Osteocyte (in vitro differentiated cells): Measurements from ENCODE around the gene SLX4IP. TPM values are rescaled to one million over a fixed set of nuclear protein-coding genes. Genes with fewer than 3 reads are reported as not detected.

ENCODE experiments used
- DNase-seq: peaks from one replicate; pipeline ENCODE4 v3.0.0; 2021; ENCODE audit warnings: mixed read lengths; ENCODE audit not compliant: unreplicated experiment; ENCODE audit errors: extremely low spot score
- H3K27ac Mint-ChIP-seq: one replicate; pipeline ENCODE4 v1.8.0; 2021; ENCODE audit warnings: mild to moderate bottlenecking, mixed read lengths; ENCODE audit not compliant: unreplicated experiment
- H3K27me3 Mint-ChIP-seq: one replicate; pipeline ENCODE4 v1.8.0; 2021; ENCODE audit warnings: mixed read lengths; ENCODE audit not compliant: unreplicated experiment
- H3K36me3 Mint-ChIP-seq: one replicate; pipeline ENCODE4 v1.8.0; 2021; ENCODE audit warnings: mixed read lengths; ENCODE audit not compliant: unreplicated experiment
- H3K4me1 Mint-ChIP-seq: one replicate; pipeline ENCODE4 v1.8.0; 2021; ENCODE audit warnings: mixed read lengths; ENCODE audit not compliant: unreplicated experiment
- H3K4me3 Mint-ChIP-seq: one replicate; pipeline ENCODE4 v1.8.0; 2021; ENCODE audit warnings: mild to moderate bottlenecking, moderate library complexity, mixed read lengths; ENCODE audit not compliant: unreplicated experiment
- H3K9me3 Mint-ChIP-seq: one replicate; pipeline ENCODE4 v1.8.0; 2021; ENCODE audit warnings: mixed read lengths; ENCODE audit not compliant: unreplicated experiment
- total RNA-seq: library from RNA; stranded (reverse); gene quantifications from 2 replicates; pipeline ENCODE4 v1.2.1, GENCODE V29; 2021
- TF ChIP-seq, protein P1 (sequence below): fragments of 200-600 bp; sonication (generic); IDR thresholded peaks from 2 replicates; pipeline ENCODE4 v1.5.0; 2021; ENCODE audit warnings: antibody characterized with exemption, mild to moderate bottlenecking, moderate library complexity

SLX4IP gene
- total RNA-seq, 1 donor from 2014 or later: 5.4 TPM

DNA sequence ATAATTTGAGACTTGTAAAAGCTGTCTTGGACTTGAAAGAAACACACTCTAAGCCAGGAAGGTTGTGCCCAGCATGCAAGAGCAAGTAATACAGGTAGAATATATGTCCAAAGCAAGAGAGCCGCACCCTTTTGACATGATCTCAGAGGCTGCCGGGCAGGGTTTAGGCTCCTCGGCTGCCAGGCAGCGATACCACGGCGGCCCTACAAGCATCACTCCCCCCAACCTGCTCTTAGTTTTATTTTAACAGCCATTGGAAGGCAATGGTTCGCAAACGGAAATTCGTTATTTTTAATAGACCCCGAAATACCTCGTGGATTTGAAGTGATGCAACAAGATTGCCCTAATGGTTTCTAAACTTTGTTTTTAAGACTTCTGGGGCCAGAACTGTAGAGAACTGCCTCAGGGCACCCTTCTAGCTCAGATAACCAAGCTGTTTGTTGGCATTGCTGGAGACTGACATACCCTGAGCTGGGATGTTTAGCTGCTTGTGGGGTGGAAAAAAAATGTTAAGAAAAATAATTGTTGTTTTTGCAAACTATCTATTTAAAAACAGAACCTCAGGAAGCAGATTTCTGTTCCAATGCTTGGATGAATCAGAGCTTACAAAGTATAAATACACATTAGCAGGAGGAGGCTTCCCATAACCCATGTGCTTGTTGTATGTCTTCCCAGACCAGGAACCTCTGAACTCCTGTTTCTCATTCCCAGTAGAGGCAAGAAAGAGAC is 199.7 kb downstream of the SLX4IP start:
- Mint-ChIP-seq H3K36me3 (peaks cover 21% of the 10 kb centered on the region), H3K9me3 (no peaks in the 10 kb centered on the region), H3K4me1 (peaks cover 92% of the 10 kb centered on the region), H3K4me3 (peak overlapping the region; percentile 20), H3K27ac (peak overlapping the region; percentile 95), H3K27me3 (no peaks in the 10 kb centered on the region)
- TF ChIP-seq, protein P1, sequence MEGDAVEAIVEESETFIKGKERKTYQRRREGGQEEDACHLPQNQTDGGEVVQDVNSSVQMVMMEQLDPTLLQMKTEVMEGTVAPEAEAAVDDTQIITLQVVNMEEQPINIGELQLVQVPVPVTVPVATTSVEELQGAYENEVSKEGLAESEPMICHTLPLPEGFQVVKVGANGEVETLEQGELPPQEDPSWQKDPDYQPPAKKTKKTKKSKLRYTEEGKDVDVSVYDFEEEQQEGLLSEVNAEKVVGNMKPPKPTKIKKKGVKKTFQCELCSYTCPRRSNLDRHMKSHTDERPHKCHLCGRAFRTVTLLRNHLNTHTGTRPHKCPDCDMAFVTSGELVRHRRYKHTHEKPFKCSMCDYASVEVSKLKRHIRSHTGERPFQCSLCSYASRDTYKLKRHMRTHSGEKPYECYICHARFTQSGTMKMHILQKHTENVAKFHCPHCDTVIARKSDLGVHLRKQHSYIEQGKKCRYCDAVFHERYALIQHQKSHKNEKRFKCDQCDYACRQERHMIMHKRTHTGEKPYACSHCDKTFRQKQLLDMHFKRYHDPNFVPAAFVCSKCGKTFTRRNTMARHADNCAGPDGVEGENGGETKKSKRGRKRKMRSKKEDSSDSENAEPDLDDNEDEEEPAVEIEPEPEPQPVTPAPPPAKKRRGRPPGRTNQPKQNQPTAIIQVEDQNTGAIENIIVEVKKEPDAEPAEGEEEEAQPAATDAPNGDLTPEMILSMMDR: no peak
- DNase-seq: no peak

DNA sequence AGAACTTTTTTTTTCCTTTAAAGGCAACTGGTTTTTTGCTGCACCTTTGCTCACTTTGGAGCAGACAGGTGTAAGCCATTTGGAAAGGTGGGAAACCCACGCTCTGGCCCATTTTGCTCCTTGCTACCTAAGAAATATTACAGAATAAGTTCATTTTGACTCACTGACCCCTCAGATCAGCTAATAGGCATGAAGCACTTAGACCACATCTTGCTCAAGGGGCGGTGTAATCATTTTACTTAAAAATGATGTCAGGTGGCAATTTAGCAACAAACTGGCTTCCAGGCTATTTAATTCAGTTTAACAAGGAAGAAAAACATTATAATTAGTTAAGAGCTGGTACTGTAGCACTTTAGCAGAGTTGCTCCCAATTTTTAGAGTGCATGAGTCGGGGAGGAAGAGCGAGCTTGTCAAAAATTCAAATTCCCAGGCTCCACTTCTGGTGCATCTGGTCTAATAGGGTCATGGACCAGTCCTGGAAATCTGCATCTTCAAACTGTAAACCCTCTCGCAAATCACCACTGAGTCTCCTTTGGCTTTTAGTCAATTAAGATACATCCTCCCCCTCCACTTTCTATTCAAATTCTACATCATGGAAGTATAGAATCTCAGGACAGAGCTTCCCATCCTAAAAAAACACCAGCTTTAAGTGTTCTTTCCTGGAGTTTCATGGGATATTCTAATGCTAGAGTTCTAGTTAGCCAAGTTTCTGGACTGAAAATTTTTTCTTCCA is 200.5 kb downstream of the SLX4IP start:
- peaks cover 28% of the 10 kb centered on the region for H3K36me3 Mint-ChIP-seq

DNA sequence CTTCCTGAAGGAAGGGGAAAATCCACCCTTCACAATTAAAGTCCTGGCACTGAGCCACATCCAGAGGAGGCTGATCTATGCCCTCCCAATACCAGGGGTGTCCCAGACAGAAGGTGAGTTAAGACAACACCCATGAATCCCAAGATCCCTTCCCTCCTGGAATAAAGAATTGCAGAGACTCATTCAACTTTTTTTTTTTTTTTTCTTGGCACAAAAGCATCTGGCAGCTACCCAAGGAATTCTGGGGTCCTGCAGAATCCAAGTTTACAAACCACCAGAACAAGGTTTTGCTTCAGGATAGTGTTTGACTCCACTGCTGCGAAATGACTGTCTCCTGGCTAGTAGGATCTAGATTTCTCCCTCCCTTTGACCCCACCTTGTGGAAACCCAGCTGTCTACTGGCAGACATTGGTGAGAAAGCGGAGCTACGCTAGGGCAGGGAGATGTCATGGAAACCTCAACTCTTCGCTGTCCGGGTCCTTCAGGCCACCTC is 201.3 kb downstream of the SLX4IP start:
- peak overlapping the region; percentile 95 for H3K27ac Mint-ChIP-seq
- H3K4me1 Mint-ChIP-seq: peaks cover 93% of the 10 kb centered on the region
- no peaks in the 10 kb centered on the region for H3K9me3 Mint-ChIP-seq
- TF ChIP-seq, protein P1: peak; percentile 14
- DNase-seq: no peak
- no peaks in the 10 kb centered on the region for H3K27me3 Mint-ChIP-seq
- peak overlapping the region; percentile 32 for H3K4me3 Mint-ChIP-seq
- H3K36me3 Mint-ChIP-seq: peaks cover 35% of the 10 kb centered on the region

More for the DNA sequence above, 200.5 kb downstream of the SLX4IP start:
- Mint-ChIP-seq H3K4me1 (peaks cover 93% of the 10 kb centered on the region), H3K27me3 (no peaks in the 10 kb centered on the region), H3K9me3 (no peaks in the 10 kb centered on the region), H3K4me3 (peak overlapping the region; percentile 20), H3K27ac (peak overlapping the region; percentile 95)
- no peak for DNase-seq
- TF ChIP-seq, protein P1: no peak

DNA sequence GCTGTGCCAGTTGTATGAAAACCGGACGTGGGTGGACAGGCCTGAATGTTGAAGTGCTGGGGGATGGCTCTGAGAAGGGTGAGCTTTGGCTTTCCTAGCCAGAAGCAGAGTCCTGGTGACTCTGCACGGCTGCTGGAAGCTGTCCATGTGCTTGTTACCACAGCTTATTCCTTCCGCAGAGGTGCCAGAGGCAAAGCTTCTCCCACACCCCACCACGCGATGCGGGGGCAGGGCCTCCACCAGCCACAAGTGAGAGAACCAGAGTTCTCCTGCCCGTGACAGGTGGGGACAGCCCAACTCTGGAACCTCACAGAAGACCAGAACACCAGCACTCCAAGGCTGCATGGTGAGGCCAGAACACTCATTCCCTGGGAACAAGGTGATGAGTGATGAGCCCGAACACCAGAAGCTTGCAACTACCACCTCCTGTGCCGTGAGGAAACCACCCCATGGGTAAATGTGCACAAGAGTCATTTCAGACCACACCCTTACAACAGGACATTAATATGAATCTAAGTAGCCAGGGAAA is 202.0 kb downstream of the SLX4IP start:
- no peaks in the 10 kb centered on the region for H3K9me3 Mint-ChIP-seq
- DNase-seq: no peak
- peak overlapping the region; percentile 95 for H3K27ac Mint-ChIP-seq
- H3K4me1 Mint-ChIP-seq: peaks cover 95% of the 10 kb centered on the region
- no peaks in the 10 kb centered on the region for H3K27me3 Mint-ChIP-seq
- H3K4me3 Mint-ChIP-seq: peak overlapping the region; percentile 52
- TF ChIP-seq, protein P1: no peak
- H3K36me3 Mint-ChIP-seq: peaks cover 41% of the 10 kb centered on the region

DNA sequence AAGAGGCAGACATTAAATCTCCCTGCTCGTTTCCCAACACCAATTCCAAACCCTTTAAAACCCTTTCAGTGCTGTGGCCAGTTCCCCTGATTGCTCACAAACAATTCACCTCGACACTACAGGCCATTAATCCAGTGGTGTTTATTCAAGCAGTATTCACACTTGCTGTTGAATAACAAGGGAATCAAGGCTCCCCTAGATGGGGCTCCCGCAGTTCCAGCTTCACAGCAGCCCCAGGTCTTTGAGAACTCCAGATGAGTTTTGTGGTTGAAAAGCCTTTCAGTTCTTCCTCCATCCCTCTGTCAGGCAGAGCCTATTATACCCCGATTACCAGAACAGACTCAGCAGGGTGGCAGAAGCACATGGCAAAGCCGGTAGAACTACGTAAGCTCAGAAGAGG is 202.5 kb downstream of the SLX4IP start:
- H3K4me1 Mint-ChIP-seq: peaks cover 95% of the 10 kb centered on the region
- no peaks in the 10 kb centered on the region for H3K9me3 Mint-ChIP-seq
- DNase-seq: no peak

More for the DNA sequence above, 202.5 kb downstream of the SLX4IP start:
- Mint-ChIP-seq H3K27ac (peak overlapping the region; percentile 95), H3K4me3 (peak overlapping the region; percentile 10), H3K36me3 (peaks cover 45% of the 10 kb centered on the region), H3K27me3 (no peaks in the 10 kb centered on the region)
- TF ChIP-seq, protein P1: no peak
